Thyroid gland (tissue), 4 donors: Measurements from ENCODE around the gene MAGI2.

Source experiments
- POLR2A ChIP-seq, 2 donors: fragments of 450-650 bp; IDR thresholded peaks; one replicate each; pipeline ENCODE4 v1.6.1; 2017; ENCODE audit warnings: antibody characterized with exemption in 2 of 2, mild to moderate bottlenecking in 2 of 2, moderate library complexity in 1 of 2
- TF ChIP-seq, protein P1 (sequence below), 6 experiments: fragments of 200-600 bp in 3 of 6; fragments of 450-650 bp in 3 of 6; sonication (generic) in 3 of 6; IDR thresholded peaks; one replicate each; pipeline ENCODE4 v1.5.1; 2016 to 2019; ENCODE audit warnings: antibody characterized with exemption in 6 of 6, mild to moderate bottlenecking in 2 of 6, inconsistent platforms in 1 of 6, moderate library complexity in 1 of 6

DNA sequence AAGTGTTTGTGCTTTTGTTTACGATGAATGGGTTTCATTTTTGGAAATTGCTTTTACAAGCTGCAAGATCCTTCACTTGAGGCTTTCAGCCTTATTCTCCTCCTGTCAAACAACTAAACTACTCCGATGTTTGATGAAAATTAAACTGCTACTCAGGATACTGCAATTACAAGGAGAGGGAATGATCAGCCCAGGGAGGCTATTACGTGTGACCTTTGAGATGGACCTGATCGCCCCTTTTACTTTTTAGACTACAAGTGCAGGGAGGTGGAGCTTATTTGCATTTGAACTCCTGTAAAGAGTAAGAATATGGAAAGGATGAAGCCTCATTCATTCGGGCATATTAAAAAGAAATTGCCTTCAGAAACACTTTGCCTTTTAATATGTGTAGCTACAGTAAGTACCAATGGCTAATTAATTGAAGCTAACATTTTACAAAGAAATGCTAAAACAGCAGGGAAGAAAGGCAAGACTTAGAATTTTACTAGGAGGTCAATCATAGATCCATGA, 1435.8 kb downstream of the MAGI2 start:
- TF ChIP-seq, protein P1, sequence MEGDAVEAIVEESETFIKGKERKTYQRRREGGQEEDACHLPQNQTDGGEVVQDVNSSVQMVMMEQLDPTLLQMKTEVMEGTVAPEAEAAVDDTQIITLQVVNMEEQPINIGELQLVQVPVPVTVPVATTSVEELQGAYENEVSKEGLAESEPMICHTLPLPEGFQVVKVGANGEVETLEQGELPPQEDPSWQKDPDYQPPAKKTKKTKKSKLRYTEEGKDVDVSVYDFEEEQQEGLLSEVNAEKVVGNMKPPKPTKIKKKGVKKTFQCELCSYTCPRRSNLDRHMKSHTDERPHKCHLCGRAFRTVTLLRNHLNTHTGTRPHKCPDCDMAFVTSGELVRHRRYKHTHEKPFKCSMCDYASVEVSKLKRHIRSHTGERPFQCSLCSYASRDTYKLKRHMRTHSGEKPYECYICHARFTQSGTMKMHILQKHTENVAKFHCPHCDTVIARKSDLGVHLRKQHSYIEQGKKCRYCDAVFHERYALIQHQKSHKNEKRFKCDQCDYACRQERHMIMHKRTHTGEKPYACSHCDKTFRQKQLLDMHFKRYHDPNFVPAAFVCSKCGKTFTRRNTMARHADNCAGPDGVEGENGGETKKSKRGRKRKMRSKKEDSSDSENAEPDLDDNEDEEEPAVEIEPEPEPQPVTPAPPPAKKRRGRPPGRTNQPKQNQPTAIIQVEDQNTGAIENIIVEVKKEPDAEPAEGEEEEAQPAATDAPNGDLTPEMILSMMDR (IDR thresholded peaks at IDR 0.05): no peak
- no peak for TF ChIP-seq POLR2A (IDR thresholded peaks at IDR 0.05)
